Progenitor cell of endocrine pancreas (in vitro differentiated cells): Measurements from ENCODE around the gene CD300LB. TPM values are rescaled to one million over a fixed set of nuclear protein-coding genes. Genes with fewer than 3 reads are reported as not detected.
A peak's percentile ranks its signal among the peaks of the same experiment; 100 is the strongest.
"Not testable (repeated sequence)": the region's sequence is repeated elsewhere in the genome, so short reads cannot be mapped to it uniquely, and the experiment has no call there.

Experiments used
- DNase-seq: peaks from one replicate; pipeline ENCODE4 v3.0.0; 2021; ENCODE audit warnings: low spot score; ENCODE audit not compliant: unreplicated experiment
- H3K27ac Mint-ChIP-seq: 2 replicates; pipeline ENCODE4 v1.8.0; 2021; ENCODE audit warnings: mild to moderate bottlenecking, moderate library complexity, mixed read lengths
- H3K27me3 Mint-ChIP-seq: 2 replicates; pipeline ENCODE4 v1.8.0; 2021; ENCODE audit warnings: mixed read lengths
- H3K36me3 Mint-ChIP-seq: 2 replicates; pipeline ENCODE4 v1.8.0; 2022; ENCODE audit warnings: mixed read lengths; ENCODE audit not compliant: insufficient read depth
- H3K4me1 Mint-ChIP-seq: 2 replicates; pipeline ENCODE4 v1.8.0; 2021; ENCODE audit warnings: low read depth, mixed read lengths
- H3K4me3 Mint-ChIP-seq: 2 replicates; pipeline ENCODE4 v1.8.0; 2021; ENCODE audit warnings: low read depth, mild to moderate bottlenecking, moderate library complexity, mixed read lengths
- H3K9me3 Mint-ChIP-seq: 2 replicates; pipeline ENCODE4 v1.8.0; 2021; ENCODE audit warnings: low read depth, mixed read lengths
- CTCF ChIP-seq: fragments of 200-600 bp; sonication (generic); IDR thresholded peaks from one replicate; pipeline ENCODE4 v1.5.0; 2021; ENCODE audit warnings: antibody characterized with exemption, mild to moderate bottlenecking; ENCODE audit not compliant: unreplicated experiment
- total RNA-seq: library from RNA; stranded (reverse); gene quantifications from 2 replicates; pipeline ENCODE4 v1.2.1, GENCODE V29; 2021

The CD300LB gene
- total RNA-seq, 1 donor from 2014 or later, result not detected

GRCh38 chr17:74514632-74515334 lies 16.5 kb downstream of the CD300LB start:
- Mint-ChIP-seq H3K4me1 (no peaks in the 10 kb centered on the region), H3K27me3 (peaks cover 14% of the 10 kb centered on the region), H3K36me3 (peaks cover 8% of the 10 kb centered on the region), H3K4me3 (no peak overlapping the region), H3K27ac (peak overlapping the region; percentile 98), H3K9me3 (peaks cover 17% of the 10 kb centered on the region)
- TF ChIP-seq CTCF, result no peak
- DNase-seq, result no peak

GRCh38 chr17:74513987-74514631 lies 17.2 kb downstream of the CD300LB start:
- no peak overlapping the region for H3K4me3 Mint-ChIP-seq
- DNase-seq, result no peak
- TF ChIP-seq CTCF, result no peak

GRCh38 chr17:74512624-74513091 lies 18.6 kb downstream of the CD300LB start:
- DNase-seq, result no peak
- no peak for TF ChIP-seq CTCF
- peaks cover 15% of the 10 kb centered on the region for H3K27me3 Mint-ChIP-seq
- H3K9me3 Mint-ChIP-seq, result peaks cover 15% of the 10 kb centered on the region
- no peak overlapping the region for H3K4me3 Mint-ChIP-seq
- peaks cover 7% of the 10 kb centered on the region for H3K36me3 Mint-ChIP-seq
- H3K27ac Mint-ChIP-seq, result no peak overlapping the region
- no peaks in the 10 kb centered on the region for H3K4me1 Mint-ChIP-seq

More at GRCh38 chr17:74513987-74514631, 17.2 kb downstream of the CD300LB start:
- Mint-ChIP-seq H3K9me3 (peaks cover 18% of the 10 kb centered on the region), H3K36me3 (peaks cover 8% of the 10 kb centered on the region), H3K4me1 (no peaks in the 10 kb centered on the region), H3K27ac (peak overlapping the region; percentile 98), H3K27me3 (peaks cover 15% of the 10 kb centered on the region)

GRCh38 chr17:74512036-74512435 lies 19.2 kb downstream of the CD300LB start:
- Mint-ChIP-seq H3K4me3 (no peak overlapping the region), H3K27ac (no peak overlapping the region), H3K36me3 (peaks cover 7% of the 10 kb centered on the region), H3K9me3 (peaks cover 15% of the 10 kb centered on the region), H3K27me3 (peaks cover 15% of the 10 kb centered on the region), H3K4me1 (no peaks in the 10 kb centered on the region)
- no peak for TF ChIP-seq CTCF
- DNase-seq, result no peak

- no peak for TF ChIP-seq CTCF
- H3K27ac Mint-ChIP-seq, result no peak overlapping the region
- no peak for DNase-seq
- peaks cover 5% of the 10 kb centered on the region for H3K27me3 Mint-ChIP-seq
- no peak overlapping the region for H3K4me3 Mint-ChIP-seq
- H3K4me1 Mint-ChIP-seq, result no peaks in the 10 kb centered on the region
- H3K36me3 Mint-ChIP-seq, result no peaks in the 10 kb centered on the region
- H3K9me3 Mint-ChIP-seq, result peaks cover 5% of the 10 kb centered on the region
Measured at GRCh38 chr17:74508156-74508555, 23.1 kb downstream of the CD300LB start.

GRCh38 chr17:74503949-74504348 lies 27.3 kb downstream of the CD300LB start:
- H3K27me3 Mint-ChIP-seq, H3K9me3 Mint-ChIP-seq, DNase-seq, H3K4me3 Mint-ChIP-seq, H3K27ac Mint-ChIP-seq, H3K4me1 Mint-ChIP-seq, H3K36me3 Mint-ChIP-seq: not testable (repeated sequence)
